Measurements from ENCODE around the gene SPOCK1.
"Not testable (repeated sequence)": the region's sequence is repeated elsewhere in the genome, so short reads cannot be mapped to it uniquely, and the experiment has no call there.

SPOCK1 gene

GRCh38 chr5:137264041-137264440 lies 235.1 kb downstream of the SPOCK1 start:
- H3K9me3 Mint-ChIP-seq (ENCODE audit: low read depth), result no peaks in the 10 kb centered on the region
- H3K4me3 Mint-ChIP-seq, result no peak overlapping the region
- no peaks in the 10 kb centered on the region for H3K36me3 Mint-ChIP-seq
- peaks cover 7% of the 10 kb centered on the region for H3K27me3 Mint-ChIP-seq
- no peak overlapping the region for H3K27ac Mint-ChIP-seq
- H3K4me1 Mint-ChIP-seq (ENCODE audit: low read depth), result no peaks in the 10 kb centered on the region

- no peaks in the 10 kb centered on the region for H3K36me3 Mint-ChIP-seq
- H3K9me3 Mint-ChIP-seq (ENCODE audit: low read depth), result no peaks in the 10 kb centered on the region
- H3K27me3 Mint-ChIP-seq, result peaks cover 9% of the 10 kb centered on the region
- H3K27ac Mint-ChIP-seq, result no peak overlapping the region
- H3K4me1 Mint-ChIP-seq (ENCODE audit: low read depth), result no peaks in the 10 kb centered on the region
- H3K4me3 Mint-ChIP-seq, result no peak overlapping the region
Observed at GRCh38 chr5:137263371-137264005, 235.6 kb downstream of the SPOCK1 start.

DNA sequence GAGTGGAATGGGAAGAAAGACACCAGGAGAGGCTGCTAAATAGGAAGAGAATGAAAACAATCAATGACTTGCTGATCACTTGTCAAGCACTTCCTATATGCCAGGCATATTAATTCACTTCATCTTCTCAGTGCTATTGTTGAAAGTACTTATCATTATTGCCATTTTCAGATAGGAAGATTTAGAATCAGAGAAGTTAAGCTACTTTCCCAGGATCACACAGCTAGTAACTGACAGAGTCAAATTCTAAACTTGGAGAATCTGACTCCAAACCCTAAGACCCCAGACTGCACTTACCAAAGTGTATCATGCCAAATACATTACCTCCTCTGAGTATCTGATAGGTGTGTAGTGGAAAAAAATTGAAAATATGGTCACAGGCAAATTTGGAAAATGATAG lies 236.3 kb downstream of the SPOCK1 start:
- no peaks in the 10 kb centered on the region for H3K9me3 Mint-ChIP-seq (ENCODE audit: low read depth)
- H3K27me3 Mint-ChIP-seq, result peaks cover 9% of the 10 kb centered on the region
- no peak overlapping the region for H3K27ac Mint-ChIP-seq

DNA sequence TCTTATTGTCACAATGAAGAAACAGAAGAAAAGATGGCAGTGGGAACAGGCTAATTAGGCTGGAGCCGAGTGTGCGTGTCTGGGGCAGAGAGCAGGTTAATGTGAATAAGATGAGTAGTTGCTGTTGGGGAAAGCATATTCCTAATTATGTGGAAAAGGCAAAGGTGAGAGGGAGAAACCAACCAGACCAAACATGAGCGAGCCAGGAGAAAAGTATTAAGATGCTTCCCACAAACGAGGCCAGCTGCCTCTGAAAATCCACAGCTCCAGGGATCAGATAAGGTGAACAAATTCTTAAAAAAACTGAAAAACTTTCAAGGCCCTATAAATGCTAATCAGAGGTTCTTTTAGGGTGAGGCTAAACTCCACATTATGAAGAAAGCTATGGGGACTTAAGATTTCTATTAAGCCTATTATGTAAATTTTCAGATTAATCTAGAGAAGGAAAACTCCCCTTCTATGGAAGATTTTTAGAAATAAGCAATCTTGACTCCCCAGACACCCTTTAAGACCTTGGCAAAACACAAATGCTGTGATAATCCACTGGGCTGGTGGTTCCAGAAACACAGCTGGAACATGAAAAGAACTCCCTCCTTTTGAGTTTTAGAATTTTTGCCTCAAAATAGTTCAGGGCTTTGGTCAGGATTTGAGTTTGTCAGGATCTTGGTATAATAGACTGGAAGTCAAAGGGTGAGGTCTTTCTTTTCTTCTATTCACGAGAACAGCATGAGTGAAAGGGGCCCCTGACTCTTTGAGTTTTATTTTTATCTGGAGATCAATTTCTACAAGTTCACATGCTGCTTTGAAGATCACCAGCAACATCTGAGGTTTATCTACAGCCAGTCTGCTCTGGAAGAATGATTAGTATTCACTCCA lies 238.1 kb downstream of the SPOCK1 start:
- H3K36me3 Mint-ChIP-seq, result no peaks in the 10 kb centered on the region
- no peak overlapping the region for H3K4me3 Mint-ChIP-seq
- H3K9me3 Mint-ChIP-seq (ENCODE audit: low read depth), result no peaks in the 10 kb centered on the region
- no peaks in the 10 kb centered on the region for H3K4me1 Mint-ChIP-seq (ENCODE audit: low read depth)
- no peak overlapping the region for H3K27ac Mint-ChIP-seq
- peaks cover 7% of the 10 kb centered on the region for H3K27me3 Mint-ChIP-seq

More for the DNA sequence above, 236.3 kb downstream of the SPOCK1 start:
- no peaks in the 10 kb centered on the region for H3K36me3 Mint-ChIP-seq
- H3K4me3 Mint-ChIP-seq, result no peak overlapping the region
- H3K4me1 Mint-ChIP-seq (ENCODE audit: low read depth), result no peaks in the 10 kb centered on the region

- not testable (repeated sequence) for H3K4me1 Mint-ChIP-seq (ENCODE audit: low read depth); H3K36me3 Mint-ChIP-seq; H3K4me3 Mint-ChIP-seq; H3K9me3 Mint-ChIP-seq (ENCODE audit: low read depth); H3K27ac Mint-ChIP-seq
- peaks cover 10% of the 10 kb centered on the region for H3K27me3 Mint-ChIP-seq
Observed at GRCh38 chr5:137259115-137259514, 240.0 kb downstream of the SPOCK1 start.

DNA sequence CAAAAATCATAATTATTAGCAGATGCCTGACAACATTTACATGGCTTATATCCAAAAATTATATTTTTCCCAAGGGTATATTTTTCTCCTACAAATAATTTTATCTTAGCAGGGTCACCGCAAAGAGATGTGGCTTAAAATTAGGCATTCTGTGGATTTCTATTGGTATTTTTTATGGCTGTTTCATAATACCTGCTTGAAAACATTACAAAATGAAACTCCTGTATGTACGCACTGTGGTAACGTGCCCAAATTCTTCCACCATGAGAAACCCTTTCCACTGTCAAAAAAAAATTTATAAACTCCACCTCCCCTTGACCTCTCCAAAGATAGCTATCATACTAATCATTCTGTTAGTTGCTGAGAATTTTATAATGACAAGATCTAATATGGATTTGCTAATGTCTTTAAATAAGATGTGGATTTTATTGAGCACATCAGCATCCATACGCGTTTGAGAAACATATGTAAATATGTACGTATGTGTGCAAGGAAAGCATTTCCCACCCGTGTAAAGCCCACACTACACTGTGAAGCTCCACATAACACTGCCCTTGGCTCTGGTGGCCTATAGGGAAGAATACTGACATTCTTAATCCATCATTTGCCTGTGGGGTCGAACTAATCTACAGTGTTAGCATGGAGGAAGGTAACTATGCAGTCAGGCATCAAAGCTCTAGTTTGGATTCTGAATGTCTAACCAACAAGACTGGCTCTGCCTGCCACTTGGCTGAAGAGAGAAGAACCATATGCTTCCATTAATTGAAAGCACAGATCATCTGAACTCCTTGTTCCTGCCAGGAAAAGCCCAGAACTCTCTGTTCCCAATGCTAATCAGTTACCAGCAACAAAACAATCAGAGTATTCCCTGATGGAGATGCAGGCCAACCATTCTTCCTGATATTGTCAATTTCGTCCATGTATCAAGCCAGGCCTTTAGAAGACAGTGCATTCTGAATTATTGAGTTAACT lies 244.7 kb downstream of the SPOCK1 start:
- Mint-ChIP-seq H3K4me1 (ENCODE audit: low read depth) (no peaks in the 10 kb centered on the region), H3K9me3 (ENCODE audit: low read depth) (no peaks in the 10 kb centered on the region), H3K36me3 (no peaks in the 10 kb centered on the region), H3K27ac (no peak overlapping the region), H3K27me3 (peaks cover 9% of the 10 kb centered on the region), H3K4me3 (no peak overlapping the region)

DNA sequence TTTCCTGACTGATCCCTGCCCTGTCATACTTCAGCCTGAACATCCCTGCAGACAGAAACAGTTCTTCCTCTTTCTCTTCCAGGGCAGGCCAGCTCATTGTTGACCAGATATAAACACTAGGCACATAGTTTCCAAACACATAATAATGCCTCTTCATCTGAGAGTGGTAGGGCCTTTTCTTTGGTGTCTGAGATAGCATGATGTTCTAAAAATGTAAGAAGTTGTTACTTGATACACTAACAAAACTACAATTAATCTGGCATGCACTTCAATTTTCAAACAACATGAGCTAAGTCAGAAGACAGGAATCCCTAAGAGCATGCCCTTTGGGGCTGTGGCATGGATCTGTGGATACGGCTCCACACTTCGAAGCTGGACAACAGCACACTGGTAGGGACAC lies 246.6 kb downstream of the SPOCK1 start:
- H3K9me3 Mint-ChIP-seq (ENCODE audit: low read depth), result no peaks in the 10 kb centered on the region

GRCh38 chr5:137250421-137250820 lies 248.7 kb downstream of the SPOCK1 start:
- no peaks in the 10 kb centered on the region for H3K36me3 Mint-ChIP-seq
- no peaks in the 10 kb centered on the region for H3K9me3 Mint-ChIP-seq (ENCODE audit: low read depth)
- H3K4me3 Mint-ChIP-seq, result no peak overlapping the region
- no peaks in the 10 kb centered on the region for H3K4me1 Mint-ChIP-seq (ENCODE audit: low read depth)
- H3K27ac Mint-ChIP-seq, result no peak overlapping the region
- peaks cover 4% of the 10 kb centered on the region for H3K27me3 Mint-ChIP-seq

More for the DNA sequence above, 246.6 kb downstream of the SPOCK1 start:
- H3K4me3 Mint-ChIP-seq, result no peak overlapping the region
- no peak overlapping the region for H3K27ac Mint-ChIP-seq
- no peaks in the 10 kb centered on the region for H3K4me1 Mint-ChIP-seq (ENCODE audit: low read depth)
- peaks cover 5% of the 10 kb centered on the region for H3K27me3 Mint-ChIP-seq
- H3K36me3 Mint-ChIP-seq, result no peaks in the 10 kb centered on the region

DNA sequence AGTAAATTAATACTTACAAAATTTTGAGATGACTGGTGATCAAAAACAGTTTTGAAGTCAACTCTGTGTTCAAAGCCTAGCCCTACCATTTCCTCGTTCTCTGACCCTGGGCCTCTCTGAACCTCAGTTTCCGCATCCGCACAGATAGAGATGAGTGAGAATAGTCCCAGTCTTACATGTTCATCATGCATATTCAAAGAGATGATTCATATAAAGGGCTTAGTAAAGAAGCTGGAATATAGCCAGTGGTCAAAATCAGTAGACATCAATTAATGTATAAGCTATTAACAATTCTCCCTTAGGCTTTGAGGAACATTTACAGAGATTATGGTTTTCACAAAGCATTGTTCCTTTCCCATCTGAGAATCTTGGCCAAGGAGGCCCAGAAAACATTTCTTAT lies 250.6 kb downstream of the SPOCK1 start:
- no peak overlapping the region for H3K27ac Mint-ChIP-seq
- H3K36me3 Mint-ChIP-seq, result no peaks in the 10 kb centered on the region
- no peaks in the 10 kb centered on the region for H3K4me1 Mint-ChIP-seq (ENCODE audit: low read depth)
- H3K4me3 Mint-ChIP-seq, result no peak overlapping the region
- H3K9me3 Mint-ChIP-seq (ENCODE audit: low read depth), result no peaks in the 10 kb centered on the region
- H3K27me3 Mint-ChIP-seq, result peaks cover 1% of the 10 kb centered on the region

GRCh38 chr5:137245438-137245837 lies 253.7 kb downstream of the SPOCK1 start:
- H3K36me3 Mint-ChIP-seq, result no peaks in the 10 kb centered on the region
- no peaks in the 10 kb centered on the region for H3K9me3 Mint-ChIP-seq (ENCODE audit: low read depth)
- no peak overlapping the region for H3K27ac Mint-ChIP-seq
- no peak overlapping the region for H3K4me3 Mint-ChIP-seq
- H3K27me3 Mint-ChIP-seq, result no peaks in the 10 kb centered on the region
- no peaks in the 10 kb centered on the region for H3K4me1 Mint-ChIP-seq (ENCODE audit: low read depth)

- H3K27me3 Mint-ChIP-seq, result peaks cover 9% of the 10 kb centered on the region
- no peak overlapping the region for H3K4me3 Mint-ChIP-seq
- no peaks in the 10 kb centered on the region for H3K4me1 Mint-ChIP-seq (ENCODE audit: low read depth)
- H3K9me3 Mint-ChIP-seq (ENCODE audit: low read depth), result no peaks in the 10 kb centered on the region
- H3K27ac Mint-ChIP-seq, result no peak overlapping the region
- H3K36me3 Mint-ChIP-seq, result no peaks in the 10 kb centered on the region
Observed at GRCh38 chr5:137240285-137240684, 258.8 kb downstream of the SPOCK1 start.

DNA sequence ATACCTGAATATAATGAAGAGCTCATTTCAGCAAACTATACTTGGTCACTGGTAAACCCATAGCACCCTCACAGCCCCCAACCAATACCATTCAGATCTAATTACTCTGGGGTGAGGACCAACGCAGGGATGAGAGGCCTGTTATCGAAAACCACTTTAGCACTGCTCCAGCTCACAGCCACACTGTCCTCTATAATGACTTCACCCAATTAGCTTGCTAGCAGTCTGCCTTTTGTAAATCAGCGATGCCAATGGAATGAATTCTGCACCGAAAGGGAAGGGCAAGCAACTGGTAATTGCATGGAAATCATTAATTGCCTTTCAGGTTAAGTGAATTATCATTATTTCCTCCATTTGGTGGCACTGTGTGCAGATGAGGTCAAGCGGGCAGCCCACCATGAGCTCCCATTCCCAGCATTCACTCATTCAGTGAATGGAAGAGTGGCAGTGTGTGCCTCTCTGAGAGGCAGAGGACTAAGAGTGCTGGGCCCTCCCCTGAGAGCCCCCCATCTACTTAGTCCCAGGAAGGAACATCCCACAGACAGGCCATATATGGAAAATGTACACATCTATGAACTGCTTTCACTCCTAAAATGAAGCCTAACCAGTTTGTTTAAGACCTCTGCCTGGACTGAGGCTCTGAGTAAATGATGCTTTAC lies 262.1 kb downstream of the SPOCK1 start:
- Mint-ChIP-seq H3K9me3 (ENCODE audit: low read depth) (no peaks in the 10 kb centered on the region), H3K27me3 (peaks cover 9% of the 10 kb centered on the region), H3K4me1 (ENCODE audit: low read depth) (no peaks in the 10 kb centered on the region), H3K27ac (no peak overlapping the region), H3K4me3 (no peak overlapping the region), H3K36me3 (no peaks in the 10 kb centered on the region)

- H3K36me3 Mint-ChIP-seq, result no peaks in the 10 kb centered on the region
- H3K27ac Mint-ChIP-seq, result no peak overlapping the region
Observed at GRCh38 chr5:137236252-137236651, 262.9 kb downstream of the SPOCK1 start.

More at GRCh38 chr5:137236252-137236651, 262.9 kb downstream of the SPOCK1 start:
- Mint-ChIP-seq H3K27me3 (peaks cover 9% of the 10 kb centered on the region), H3K9me3 (ENCODE audit: low read depth) (no peaks in the 10 kb centered on the region), H3K4me3 (no peak overlapping the region), H3K4me1 (ENCODE audit: low read depth) (no peaks in the 10 kb centered on the region)
